K562 (cell line): ENCODE measurements around the gene PIM3. TPM values are rescaled to one million over a fixed set of nuclear protein-coding genes. Genes with fewer than 3 reads are reported as not detected.
A peak's percentile ranks its signal among the peaks of the same experiment; 100 is the strongest.

Experiments
- ATAC-seq: fragments of 200-7000 bp; cut with Tn5 transposase; 3 replicates; pipeline ENCODE4 v1.9.1; 2020; ENCODE audit warnings: moderate library complexity
- BruUV-seq: library from RNA; stranded (reverse); fragments of 400-500 nt; replicated peaks from 2 replicates; lab custom pipeline; 2021; lab: Mats Ljungman, UMichigan
- CTCF ChIA-PET: fragments of 300-600 bp; formaldehyde crosslinking; extraction: SDS; loops from one replicate; lab custom pipeline; 2021; ENCODE audit warnings: low intra/inter-chr PET ratio; lab: Yijun Ruan, JAX
- POLR2A ChIA-PET: fragments of 300-600, 350-650 bp; sonication (Branson Sonifier 250); formaldehyde crosslinking; extraction: SDS; loops from one replicate; lab custom pipeline; 2021; ENCODE audit warnings: antibody characterized with exemption, inconsistent platforms; lab: Yijun Ruan, JAX
- DNase-seq, 4 experiments: peaks; one replicate each; pipeline versions ENCODE4 v3.0.0 to v3.0.0-alpha.2; 2011 to 2018; ENCODE audit warnings: low spot score in 3 of 4, mixed read lengths in 3 of 4; ENCODE audit errors: extremely low read depth in 1 of 4
- FAIRE-seq: peaks from 2 replicates; lab custom pipeline; 2011; peaks lifted over from hg19 to GRCh38; lab: Jason Lieb, UNC
- H2AFZ ChIP-seq: 2 replicates; pipeline ENCODE4 v1.6.0; 2011; ENCODE audit warnings: low read depth, low read length, control low read depth, inconsistent platforms
- H3K27ac ChIP-seq: fragments of 200-600 bp; 3 replicates; pipeline ENCODE4 v1.8.0; 2011; ENCODE audit warnings: low read depth, mild to moderate bottlenecking, control low read depth, inconsistent platforms, low read length, moderate library complexity, mixed read lengths; ENCODE audit errors: extremely low read depth
- H3K27me3 ChIP-seq, 2 experiments: fragments of 300-600 bp in 1 of 2; 2 replicates in 1 of 2; 3 replicates in 1 of 2; pipeline versions ENCODE4 v1.6.0 to v1.8.0; 2011; ENCODE audit warnings: inconsistent platforms in 2 of 2, low read length in 2 of 2, mild to moderate bottlenecking in 1 of 2, mixed read lengths in 1 of 2, moderate library complexity in 1 of 2; ENCODE audit not compliant: control insufficient read depth in 2 of 2, insufficient read depth in 2 of 2
- H3K36me3 ChIP-seq: fragments of 300-600 bp; 3 replicates; pipeline ENCODE4 v1.8.0; 2011; ENCODE audit warnings: mild to moderate bottlenecking, low read length, inconsistent platforms; ENCODE audit not compliant: control insufficient read depth, insufficient read depth
- H3K4me1 ChIP-seq, 2 experiments: fragments of 200-600 bp in 1 of 2; replicated peaks in 1 of 2; 2 replicates in 1 of 2; 3 replicates in 1 of 2; pipeline versions ENCODE4 v1.5.1 to v1.8.0; 2011; ENCODE audit warnings: inconsistent platforms in 2 of 2, low read length in 2 of 2, mild to moderate bottlenecking in 1 of 2, mixed read lengths in 1 of 2, moderate library complexity in 1 of 2; ENCODE audit not compliant: control insufficient read depth in 2 of 2, insufficient read depth in 2 of 2
- H3K4me2 ChIP-seq: 2 replicates; pipeline ENCODE4 v1.6.1; 2011; ENCODE audit warnings: low read length, control low read depth, inconsistent platforms, mixed read lengths; ENCODE audit not compliant: insufficient read depth
- H3K4me3 ChIP-seq: fragments of 200-600 bp; sonication (generic), shearing (Covaris generic); 2 replicates; pipeline ENCODE4 v1.5.1; 2016; ENCODE audit warnings: control low read depth, inconsistent platforms
- H3K79me2 ChIP-seq: fragments of 200-600 bp; 3 replicates; pipeline ENCODE4 v1.8.0; 2011; ENCODE audit warnings: low read length, inconsistent platforms; ENCODE audit not compliant: control insufficient read depth, insufficient read depth
- H3K9ac ChIP-seq, 2 experiments: 2 replicates each; pipeline versions ENCODE4 v1.6.0 to v1.6.1; 2011; ENCODE audit warnings: low read depth in 2 of 2, low read length in 2 of 2, control low read depth in 1 of 2, inconsistent platforms in 1 of 2, mild to moderate bottlenecking in 1 of 2, mixed read lengths in 1 of 2; ENCODE audit not compliant: insufficient read depth in 1 of 2
- H3K9me1 ChIP-seq: one replicate; pipeline ENCODE4 v1.6.0; 2011; ENCODE audit warnings: inconsistent platforms, mild to moderate bottlenecking, low read length, moderate library complexity; ENCODE audit not compliant: control insufficient read depth, insufficient read depth
- H3K9me3 ChIP-seq: replicated peaks from 2 replicates; pipeline ENCODE4 v1.5.1; 2011; ENCODE audit warnings: low read depth, low read length, inconsistent platforms; ENCODE audit not compliant: control insufficient read depth, insufficient read depth
- H4K20me1 ChIP-seq: replicated peaks from 2 replicates; pipeline ENCODE4 v1.6.1; 2011; ENCODE audit warnings: low read length, inconsistent platforms, mixed read lengths; ENCODE audit not compliant: control insufficient read depth, insufficient read depth
- CHD1 ChIP-seq: fragments of 200-600 bp; sonication (generic); IDR thresholded peaks from one replicate; pipeline ENCODE4 v1.6.1; 2012; ENCODE audit warnings: mild to moderate bottlenecking, moderate library complexity, low read length, inconsistent platforms
- E2F6 ChIP-seq, 2 experiments: IDR thresholded peaks; 2 replicates each; pipeline ENCODE4 v1.6.1; 2011; ENCODE audit warnings: borderline replicate concordance in 1 of 2, control low read depth in 1 of 2, low read depth in 1 of 2, low read length in 1 of 2, mild to moderate bottlenecking in 1 of 2, mixed read lengths in 1 of 2, moderate library complexity in 1 of 2; ENCODE audit not compliant: insufficient read depth in 1 of 2, insufficient read length in 1 of 2, poor library complexity in 1 of 2, severe bottlenecking in 1 of 2; ENCODE audit errors: extremely low read depth in 1 of 2
- L3MBTL2 ChIP-seq: fragments of 450-650 bp; IDR thresholded peaks from 2 replicates; pipeline ENCODE4 v1.6.1; 2016; ENCODE audit warnings: mild to moderate bottlenecking, moderate library complexity
- MED1 ChIP-seq: sonication (generic); formaldehyde crosslinking; IDR thresholded peaks from 2 replicates; pipeline ENCODE4 v1.8.1; 2023; ENCODE audit warnings: missing genetic modification reagents, borderline replicate concordance
- MYC ChIP-seq, 2 experiments: fragments of 250-450 bp in 1 of 2; sonication (Bioruptor Pico) in 1 of 2; IDR thresholded peaks; 2 replicates each; pipeline versions ENCODE4 v1.5.1 to v1.6.1; 2012 to 2021; ENCODE audit warnings: low read depth in 2 of 2, borderline replicate concordance in 1 of 2, improper control_type of control experiment in 1 of 2, low read length in 1 of 2, mild to moderate bottlenecking in 1 of 2, moderate library complexity in 1 of 2
- U2AF1 ChIP-seq: fragments of 200-400 bp; formaldehyde crosslinking; optimal IDR thresholded peaks from 2 replicates; pipeline ENCODE3; 2017; ENCODE audit warnings: mild to moderate bottlenecking, low read depth, low read length, moderate library complexity
- WGBS: fragments of 100-300 bp; shearing (Covaris generic); methylation state at CpG from one replicate; pipeline ENCODE4 v1.1.6; 2016; ENCODE audit warnings: low coverage, mixed read lengths; ENCODE audit not compliant: insufficient coverage; ENCODE audit errors: missing lambda C conversion rate; 5-methylcytosine and 5-hydroxymethylcytosine counted together
- in situ Hi-C: fragments of 300-500 bp; cut with MboI; formaldehyde crosslinking; loops from 4 replicates; pipeline ENCODE4 v1.15.0; 2018; ENCODE audit warnings: inconsistent platforms, mixed read lengths
- intact Hi-C: fragments of 100-400 bp; cut with micrococcal nuclease; formaldehyde crosslinking; loops from 2 replicates; pipeline ENCODE4 v1.14.2; 2022
- polyA plus RNA-seq, 8 experiments: library from polyadenylated mRNA; depleted of rRNA in 4 of 8; stranded (reverse) in 5 of 8; unstranded in 3 of 8; fragments of >200 nt; fragmentation: Nextera tagmentation in 2 of 8; fragmentation: Illumina TruSeq in 1 of 8; extraction: Ambion mirVana in 2 of 8; extraction: Trizol in 1 of 8; gene quantifications; 2 replicates each; pipeline versions ENCODE4 v1.2.1 to v1.2.3, GENCODE V29; 2011 to 2014; ENCODE audit warnings: inconsistent platforms in 1 of 8, missing spikeins in 1 of 8
- total RNA-seq, 7 experiments: library from RNA; depleted of rRNA in 6 of 7; stranded (reverse); fragments of >200 nt in 6 of 7; fragmentation: Illumina TruSeq in 2 of 7; extraction: Trizol in 2 of 7; gene quantifications; 2 replicates each; pipeline versions ENCODE4 v1.2.1 to v1.2.3, GENCODE V29; 2011 to 2021; ENCODE audit warnings: low replicate concordance in 1 of 7
- TF ChIP-seq, protein P1 (sequence below): fragments of 450-650 bp; IDR thresholded peaks from 2 replicates; pipeline ENCODE4 v1.6.1; 2016; ENCODE audit warnings: mild to moderate bottlenecking, moderate library complexity

PIM3 gene
- total and polyA plus RNA-seq, 9 of the 15 experiments (the other 6 are each of a cell fraction or from before 2014, with no cell fraction given) = 0.24 to 40.5 (median 5.3) TPM

DNA sequence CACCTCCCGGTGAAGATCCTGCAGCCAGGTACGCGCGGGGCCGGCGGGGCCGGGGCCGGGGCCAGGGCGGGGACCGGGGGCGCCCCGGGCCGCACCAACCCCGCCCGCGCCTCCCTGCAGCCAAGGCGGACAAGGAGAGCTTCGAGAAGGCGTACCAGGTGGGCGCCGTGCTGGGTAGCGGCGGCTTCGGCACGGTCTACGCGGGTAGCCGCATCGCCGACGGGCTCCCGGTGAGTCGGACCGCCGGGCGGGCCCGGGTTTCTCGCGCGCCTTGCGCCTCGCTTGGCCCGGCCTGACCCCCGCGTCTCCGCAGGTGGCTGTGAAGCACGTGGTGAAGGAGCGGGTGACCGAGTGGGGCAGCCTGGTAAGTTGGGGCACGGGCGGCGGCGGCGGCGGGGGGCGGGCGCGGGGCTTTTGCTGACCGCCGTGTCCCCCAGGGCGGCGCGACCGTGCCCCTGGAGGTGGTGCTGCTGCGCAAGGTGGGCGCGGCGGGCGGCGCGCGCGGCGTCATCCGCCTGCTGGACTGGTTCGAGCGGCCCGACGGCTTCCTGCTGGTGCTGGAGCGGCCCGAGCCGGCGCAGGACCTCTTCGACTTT, 531 bp downstream of the PIM3 start:
- H3K4me3 ChIP-seq = peak overlapping the region; percentile 76
- H2AFZ ChIP-seq = no peak overlapping the region
- intact Hi-C loops (no loop called here), in situ Hi-C loops (no loop called here)
- H3K27ac ChIP-seq = peak overlapping the region; percentile 94
- H3K9me1 ChIP-seq = no peaks in the 10 kb centered on the region
- peaks cover 34% of the 10 kb centered on the region; the same call in 1 of the 3 replicates for H3K36me3 ChIP-seq
- H3K9me3 ChIP-seq = no peaks in the 10 kb centered on the region
- ChIA-PET CTCF (interaction anchor here (0.6 kb wide), 1 partner anchor 40 kb away, joined by 3 read pairs; no protein-coding TSS in a partner anchor), POLR2A (interaction anchor here (0.5 to 2.9 kb wide), 4 partner anchors 9 to 16 kb away, joined by 3 to 10 read pairs (median 6); no protein-coding TSS in a partner anchor)
- BruUV-seq = no TSS peak
- H3K79me2 ChIP-seq = peaks cover 43% of the 10 kb centered on the region
- H3K4me1 ChIP-seq = peaks cover 20 to 87% of the 10 kb centered on the region in 2 experiments
- ATAC-seq = peak; percentile 5; the same call in 2 of the 3 replicates
- WGBS = 0% methylated on average over 10 of the region's 84 CpGs
- H3K27me3 ChIP-seq = no peaks in the 10 kb centered on the region
- FAIRE-seq = no peak
- H4K20me1 ChIP-seq = peaks cover 15% of the 10 kb centered on the region
- peak overlapping the region; percentile 83; the same call in 1 of the 2 replicates for H3K4me2 ChIP-seq
- peak in 3 of 4 experiments; percentile 26 to 57 (median 34) for DNase-seq
- H3K9ac ChIP-seq = peak overlapping the region; percentile 77 to 97
- peak; percentile 44 to 45 for TF ChIP-seq E2F6 (IDR thresholded peaks at IDR 0.05; ENCODE audit: borderline replicate concordance in 1 of 2, extremely low read depth in 1 of 2, insufficient read depth in 1 of 2, insufficient read length in 1 of 2, low read depth in 1 of 2, low read length in 1 of 2, poor library complexity in 1 of 2, severe bottlenecking in 1 of 2)
- TF ChIP-seq MED1 = no peak
- TF ChIP-seq, protein P1, sequence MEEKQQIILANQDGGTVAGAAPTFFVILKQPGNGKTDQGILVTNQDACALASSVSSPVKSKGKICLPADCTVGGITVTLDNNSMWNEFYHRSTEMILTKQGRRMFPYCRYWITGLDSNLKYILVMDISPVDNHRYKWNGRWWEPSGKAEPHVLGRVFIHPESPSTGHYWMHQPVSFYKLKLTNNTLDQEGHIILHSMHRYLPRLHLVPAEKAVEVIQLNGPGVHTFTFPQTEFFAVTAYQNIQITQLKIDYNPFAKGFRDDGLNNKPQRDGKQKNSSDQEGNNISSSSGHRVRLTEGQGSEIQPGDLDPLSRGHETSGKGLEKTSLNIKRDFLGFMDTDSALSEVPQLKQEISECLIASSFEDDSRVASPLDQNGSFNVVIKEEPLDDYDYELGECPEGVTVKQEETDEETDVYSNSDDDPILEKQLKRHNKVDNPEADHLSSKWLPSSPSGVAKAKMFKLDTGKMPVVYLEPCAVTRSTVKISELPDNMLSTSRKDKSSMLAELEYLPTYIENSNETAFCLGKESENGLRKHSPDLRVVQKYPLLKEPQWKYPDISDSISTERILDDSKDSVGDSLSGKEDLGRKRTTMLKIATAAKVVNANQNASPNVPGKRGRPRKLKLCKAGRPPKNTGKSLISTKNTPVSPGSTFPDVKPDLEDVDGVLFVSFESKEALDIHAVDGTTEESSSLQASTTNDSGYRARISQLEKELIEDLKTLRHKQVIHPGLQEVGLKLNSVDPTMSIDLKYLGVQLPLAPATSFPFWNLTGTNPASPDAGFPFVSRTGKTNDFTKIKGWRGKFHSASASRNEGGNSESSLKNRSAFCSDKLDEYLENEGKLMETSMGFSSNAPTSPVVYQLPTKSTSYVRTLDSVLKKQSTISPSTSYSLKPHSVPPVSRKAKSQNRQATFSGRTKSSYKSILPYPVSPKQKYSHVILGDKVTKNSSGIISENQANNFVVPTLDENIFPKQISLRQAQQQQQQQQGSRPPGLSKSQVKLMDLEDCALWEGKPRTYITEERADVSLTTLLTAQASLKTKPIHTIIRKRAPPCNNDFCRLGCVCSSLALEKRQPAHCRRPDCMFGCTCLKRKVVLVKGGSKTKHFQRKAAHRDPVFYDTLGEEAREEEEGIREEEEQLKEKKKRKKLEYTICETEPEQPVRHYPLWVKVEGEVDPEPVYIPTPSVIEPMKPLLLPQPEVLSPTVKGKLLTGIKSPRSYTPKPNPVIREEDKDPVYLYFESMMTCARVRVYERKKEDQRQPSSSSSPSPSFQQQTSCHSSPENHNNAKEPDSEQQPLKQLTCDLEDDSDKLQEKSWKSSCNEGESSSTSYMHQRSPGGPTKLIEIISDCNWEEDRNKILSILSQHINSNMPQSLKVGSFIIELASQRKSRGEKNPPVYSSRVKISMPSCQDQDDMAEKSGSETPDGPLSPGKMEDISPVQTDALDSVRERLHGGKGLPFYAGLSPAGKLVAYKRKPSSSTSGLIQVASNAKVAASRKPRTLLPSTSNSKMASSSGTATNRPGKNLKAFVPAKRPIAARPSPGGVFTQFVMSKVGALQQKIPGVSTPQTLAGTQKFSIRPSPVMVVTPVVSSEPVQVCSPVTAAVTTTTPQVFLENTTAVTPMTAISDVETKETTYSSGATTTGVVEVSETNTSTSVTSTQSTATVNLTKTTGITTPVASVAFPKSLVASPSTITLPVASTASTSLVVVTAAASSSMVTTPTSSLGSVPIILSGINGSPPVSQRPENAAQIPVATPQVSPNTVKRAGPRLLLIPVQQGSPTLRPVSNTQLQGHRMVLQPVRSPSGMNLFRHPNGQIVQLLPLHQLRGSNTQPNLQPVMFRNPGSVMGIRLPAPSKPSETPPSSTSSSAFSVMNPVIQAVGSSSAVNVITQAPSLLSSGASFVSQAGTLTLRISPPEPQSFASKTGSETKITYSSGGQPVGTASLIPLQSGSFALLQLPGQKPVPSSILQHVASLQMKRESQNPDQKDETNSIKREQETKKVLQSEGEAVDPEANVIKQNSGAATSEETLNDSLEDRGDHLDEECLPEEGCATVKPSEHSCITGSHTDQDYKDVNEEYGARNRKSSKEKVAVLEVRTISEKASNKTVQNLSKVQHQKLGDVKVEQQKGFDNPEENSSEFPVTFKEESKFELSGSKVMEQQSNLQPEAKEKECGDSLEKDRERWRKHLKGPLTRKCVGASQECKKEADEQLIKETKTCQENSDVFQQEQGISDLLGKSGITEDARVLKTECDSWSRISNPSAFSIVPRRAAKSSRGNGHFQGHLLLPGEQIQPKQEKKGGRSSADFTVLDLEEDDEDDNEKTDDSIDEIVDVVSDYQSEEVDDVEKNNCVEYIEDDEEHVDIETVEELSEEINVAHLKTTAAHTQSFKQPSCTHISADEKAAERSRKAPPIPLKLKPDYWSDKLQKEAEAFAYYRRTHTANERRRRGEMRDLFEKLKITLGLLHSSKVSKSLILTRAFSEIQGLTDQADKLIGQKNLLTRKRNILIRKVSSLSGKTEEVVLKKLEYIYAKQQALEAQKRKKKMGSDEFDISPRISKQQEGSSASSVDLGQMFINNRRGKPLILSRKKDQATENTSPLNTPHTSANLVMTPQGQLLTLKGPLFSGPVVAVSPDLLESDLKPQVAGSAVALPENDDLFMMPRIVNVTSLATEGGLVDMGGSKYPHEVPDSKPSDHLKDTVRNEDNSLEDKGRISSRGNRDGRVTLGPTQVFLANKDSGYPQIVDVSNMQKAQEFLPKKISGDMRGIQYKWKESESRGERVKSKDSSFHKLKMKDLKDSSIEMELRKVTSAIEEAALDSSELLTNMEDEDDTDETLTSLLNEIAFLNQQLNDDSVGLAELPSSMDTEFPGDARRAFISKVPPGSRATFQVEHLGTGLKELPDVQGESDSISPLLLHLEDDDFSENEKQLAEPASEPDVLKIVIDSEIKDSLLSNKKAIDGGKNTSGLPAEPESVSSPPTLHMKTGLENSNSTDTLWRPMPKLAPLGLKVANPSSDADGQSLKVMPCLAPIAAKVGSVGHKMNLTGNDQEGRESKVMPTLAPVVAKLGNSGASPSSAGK = peak; percentile 36; the same call in 1 of the 2 replicates
- 0 out of 2 replicates have a peak, but pooled peaks have one; percentile 5 for TF ChIP-seq MYC (IDR thresholded peaks at IDR 0.05; ENCODE audit: low read depth, low read length)
- TF ChIP-seq MYC (CRISPR knock-in tag; IDR thresholded peaks at IDR 0.05; ENCODE audit: borderline replicate concordance, low read depth) = no peak
- TF ChIP-seq U2AF1 = peak; percentile 12
- TF ChIP-seq L3MBTL2 = peak; percentile 40; the same call in 1 of the 2 replicates
- TF ChIP-seq CHD1 = peak; percentile 23
